GM12865 (cell line): ENCODE data around the gene ZNF236.
A peak's percentile ranks its signal among the peaks of the same experiment; 100 is the strongest.

ENCODE experiments used
- DNase-seq: peaks from one replicate; pipeline ENCODE4 v3.0.0; 2010; ENCODE audit warnings: low read depth
- H3K4me3 ChIP-seq: 2 replicates; pipeline ENCODE4 v1.5.1; 2011; ENCODE audit warnings: mild to moderate bottlenecking, low read depth, low read length, control low read depth
- TF ChIP-seq, protein P1 (sequence below): IDR thresholded peaks from 2 replicates; pipeline ENCODE4 v1.5.1; 2011; ENCODE audit warnings: low read length, control low read depth, low read depth, inconsistent platforms; ENCODE audit not compliant: insufficient read depth; ENCODE audit errors: missing control alignments

The ZNF236 gene

DNA sequence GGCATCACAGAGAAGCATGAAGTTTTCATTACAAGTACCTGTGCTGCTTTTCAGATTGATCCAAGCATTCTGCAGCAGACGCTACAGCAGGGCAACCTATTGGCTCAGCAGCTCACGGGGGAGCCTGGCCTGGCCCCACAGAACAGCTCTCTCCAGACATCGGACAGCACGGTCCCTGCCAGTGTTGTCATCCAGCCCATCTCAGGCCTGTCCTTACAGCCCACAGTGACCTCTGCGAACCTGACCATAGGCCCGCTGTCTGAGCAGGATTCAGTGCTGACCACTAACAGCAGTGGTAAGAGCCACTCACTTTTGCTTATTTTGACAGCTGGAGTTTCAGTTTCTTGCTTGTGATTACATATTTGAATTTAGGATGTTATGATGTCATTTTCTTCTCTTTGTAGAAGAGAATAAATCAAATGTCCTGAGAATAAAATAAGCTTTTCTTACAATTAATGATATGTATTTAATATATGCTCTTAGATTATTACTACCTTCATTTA lies 104.9 kb downstream of the ZNF236 start:
- DNase-seq: no peak
- no peak overlapping the region for H3K4me3 ChIP-seq
- TF ChIP-seq, protein P1, sequence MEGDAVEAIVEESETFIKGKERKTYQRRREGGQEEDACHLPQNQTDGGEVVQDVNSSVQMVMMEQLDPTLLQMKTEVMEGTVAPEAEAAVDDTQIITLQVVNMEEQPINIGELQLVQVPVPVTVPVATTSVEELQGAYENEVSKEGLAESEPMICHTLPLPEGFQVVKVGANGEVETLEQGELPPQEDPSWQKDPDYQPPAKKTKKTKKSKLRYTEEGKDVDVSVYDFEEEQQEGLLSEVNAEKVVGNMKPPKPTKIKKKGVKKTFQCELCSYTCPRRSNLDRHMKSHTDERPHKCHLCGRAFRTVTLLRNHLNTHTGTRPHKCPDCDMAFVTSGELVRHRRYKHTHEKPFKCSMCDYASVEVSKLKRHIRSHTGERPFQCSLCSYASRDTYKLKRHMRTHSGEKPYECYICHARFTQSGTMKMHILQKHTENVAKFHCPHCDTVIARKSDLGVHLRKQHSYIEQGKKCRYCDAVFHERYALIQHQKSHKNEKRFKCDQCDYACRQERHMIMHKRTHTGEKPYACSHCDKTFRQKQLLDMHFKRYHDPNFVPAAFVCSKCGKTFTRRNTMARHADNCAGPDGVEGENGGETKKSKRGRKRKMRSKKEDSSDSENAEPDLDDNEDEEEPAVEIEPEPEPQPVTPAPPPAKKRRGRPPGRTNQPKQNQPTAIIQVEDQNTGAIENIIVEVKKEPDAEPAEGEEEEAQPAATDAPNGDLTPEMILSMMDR: no peak

GRCh38 chr18:76928179-76928868 lies 106.0 kb downstream of the ZNF236 start:
- DNase-seq: no peak
- TF ChIP-seq, protein P1: no peak
- H3K4me3 ChIP-seq: no peak overlapping the region

DNA sequence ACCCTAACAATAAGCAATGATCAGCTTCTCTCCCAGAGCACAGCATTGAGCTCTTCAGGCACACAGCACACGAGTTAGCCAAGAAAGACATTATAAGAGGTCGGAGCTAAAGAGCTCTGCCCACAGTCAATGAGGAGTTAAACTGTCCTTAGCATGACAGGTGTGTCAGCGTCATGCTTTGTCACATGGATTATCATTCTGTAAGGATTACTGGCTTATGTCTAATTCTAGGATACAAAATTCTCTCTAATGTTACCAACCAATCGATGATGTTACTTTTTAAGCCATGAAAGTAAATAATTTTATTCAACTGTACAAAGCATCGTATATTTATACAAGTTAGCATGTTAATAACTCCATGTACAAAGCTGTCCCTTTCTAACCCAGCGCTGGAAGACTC lies 108.8 kb downstream of the ZNF236 start:
- no peak for DNase-seq
- TF ChIP-seq, protein P1: no peak
- no peak overlapping the region for H3K4me3 ChIP-seq

DNA sequence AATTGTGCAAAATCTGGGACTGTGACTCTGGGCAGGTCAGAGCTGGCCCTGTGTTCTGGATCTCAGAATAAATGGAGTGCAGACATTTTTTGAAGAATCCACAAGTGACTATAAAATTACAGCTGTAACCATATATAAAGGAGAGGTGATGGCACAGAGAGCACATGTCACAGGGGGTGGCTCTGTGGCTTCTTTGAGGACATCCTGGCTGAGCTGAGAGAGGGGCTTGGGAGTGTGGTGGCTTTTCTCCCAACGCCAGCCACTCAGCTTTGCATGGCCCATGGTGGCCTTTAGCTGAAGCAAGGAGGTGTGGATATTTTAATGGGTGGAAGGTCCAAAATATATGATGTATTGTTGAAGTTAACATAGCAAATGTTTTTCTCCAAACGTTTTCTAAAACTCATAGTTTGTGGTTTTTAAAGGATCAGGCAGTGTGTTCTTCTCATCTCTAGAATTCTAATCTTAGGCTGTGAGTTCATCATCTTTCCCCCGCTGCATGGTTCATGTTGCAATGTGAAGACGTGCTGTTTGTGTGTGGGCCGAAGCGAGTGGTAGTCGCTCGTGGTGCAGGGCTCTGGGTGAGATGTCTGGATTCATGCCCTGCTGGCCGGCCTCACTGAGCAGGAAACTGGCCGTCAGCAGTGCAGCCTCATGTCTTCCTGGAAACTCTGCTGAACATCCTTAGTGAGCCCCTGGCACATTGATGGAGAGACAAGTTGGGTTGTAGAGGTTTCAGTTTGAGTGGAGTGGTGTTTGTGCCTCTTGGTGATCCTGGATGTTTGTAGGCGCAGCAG lies 109.9 kb downstream of the ZNF236 start:
- TF ChIP-seq, protein P1: no peak
- no peak overlapping the region for H3K4me3 ChIP-seq
- peak; percentile 14 for DNase-seq

- TF ChIP-seq, protein P1: no peak
- H3K4me3 ChIP-seq: no peak overlapping the region
- DNase-seq: no peak
These were observed 113.5 kb downstream of the ZNF236 start for GRCh38 chr18:76935722-76936337.

GRCh38 chr18:76936877-76937276 lies 114.5 kb downstream of the ZNF236 start:
- TF ChIP-seq, protein P1: no peak
- no peak overlapping the region for H3K4me3 ChIP-seq
- DNase-seq: no peak
